Diencephalon (tissue), 1 donor: ENCODE results near the gene AP1AR. TPM values are rescaled to one million over a fixed set of nuclear protein-coding genes. Genes with fewer than 3 reads are reported as not detected.

Experiments
- total RNA-seq: library from RNA; depleted of rRNA; stranded (reverse); fragments of >200 nt; gene quantifications from one replicate; pipeline ENCODE4 v1.2.3, GENCODE V29; 2014

The AP1AR gene
- total RNA-seq, result 68.5 TPM

GRCh38 chr4:112231779-112232713 is at the start of gene AP1AR:
AP1AR (plus strand) TSS chr4:112231787; CDS start chr4:112232092, 305 bp downstream.

GRCh38 chr4:112296949-112297880 is 65.6 kb downstream of the AP1AR start, which contains the start of gene ALPK1:
ALPK1 (plus strand) TSS chr4:112297369.

Other genes starting within 250 kb of the AP1AR start
- 2.3 TPM for gene FAM241A, start 86.3 kb upstream of the AP1AR start, total RNA-seq
- gene TIFA, start 54.1 kb downstream of the AP1AR start, total RNA-seq, result 4.4 TPM
- gene ALPK1, start 65.6 kb downstream of the AP1AR start, total RNA-seq, result 3.5 TPM